ENCODE data around the gene SLC27A3.
"Not testable (repeated sequence)": the region's sequence is repeated elsewhere in the genome, so short reads cannot be mapped to it uniquely, and the experiment has no call there.

SLC27A3 gene

DNA sequence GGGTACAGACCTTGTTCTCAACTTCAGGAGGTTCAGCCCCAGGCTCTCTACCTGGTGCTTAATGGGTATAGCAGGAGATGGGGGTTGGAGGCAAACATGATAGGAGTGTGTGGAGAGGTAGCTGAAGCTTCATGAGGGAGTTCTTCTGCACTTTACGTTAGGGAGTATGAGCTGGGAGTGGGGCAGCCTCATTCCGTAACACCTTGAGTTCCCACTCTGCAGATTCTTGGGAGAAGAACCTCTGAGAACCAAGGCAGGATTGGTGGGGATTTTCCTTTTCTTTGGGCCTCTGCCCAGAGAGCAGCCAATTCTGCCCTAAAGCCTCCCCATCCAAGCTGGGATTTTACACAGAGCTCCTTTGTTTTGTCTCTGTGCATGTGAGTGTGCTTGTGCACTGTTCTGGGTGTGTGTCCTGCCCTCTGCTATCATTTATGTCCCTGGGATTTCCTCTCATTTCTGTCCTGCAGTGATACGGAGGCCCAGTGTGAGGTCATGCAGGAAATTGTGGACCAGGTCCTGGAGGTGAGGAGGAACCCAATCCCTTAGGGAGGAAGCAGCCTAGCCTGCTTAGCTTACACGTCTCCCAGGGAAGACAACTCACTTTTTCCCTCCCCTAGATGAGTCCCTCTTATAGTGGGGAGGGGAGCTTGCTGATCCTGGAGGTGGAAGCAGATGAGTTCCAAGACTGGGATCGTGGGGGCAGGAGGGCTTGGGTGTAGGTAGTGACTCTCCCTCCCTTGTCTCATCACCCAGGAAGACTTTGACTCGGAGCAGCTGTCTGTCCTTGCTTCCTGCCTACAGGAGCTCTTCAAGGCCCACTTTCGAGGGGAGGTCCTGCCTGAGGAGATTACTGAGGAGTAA, 11.6 kb upstream of the SLC27A3 start:
- no peak for DNase-seq

DNA sequence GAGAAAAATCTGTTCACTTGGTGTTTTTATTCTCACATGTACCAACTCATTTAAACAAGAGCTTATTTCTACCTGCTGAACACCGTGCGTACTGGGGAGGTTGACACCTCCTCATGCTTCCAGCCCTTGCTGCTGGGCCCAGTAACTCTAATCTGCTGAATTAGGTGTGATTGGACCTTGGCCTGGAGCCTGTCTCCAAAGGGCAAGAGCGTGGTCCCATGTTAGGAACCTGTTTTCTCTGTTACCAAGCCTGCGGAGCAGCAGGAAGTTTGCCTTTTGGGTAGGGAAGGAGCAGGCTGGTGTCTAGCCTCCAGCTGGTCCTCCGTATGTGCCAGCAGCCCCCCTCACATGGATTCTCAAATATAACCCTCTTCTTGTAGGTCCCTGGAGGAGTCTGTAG, 10.9 kb upstream of the SLC27A3 start:
- DNase-seq = no peak

- DNase-seq = not testable (repeated sequence)
Measured at GRCh38 chr1:153766663-153767062, 8.5 kb upstream of the SLC27A3 start.

GRCh38 chr1:153767519-153767918, 7.7 kb upstream of the SLC27A3 start:
- no peak for DNase-seq

DNA sequence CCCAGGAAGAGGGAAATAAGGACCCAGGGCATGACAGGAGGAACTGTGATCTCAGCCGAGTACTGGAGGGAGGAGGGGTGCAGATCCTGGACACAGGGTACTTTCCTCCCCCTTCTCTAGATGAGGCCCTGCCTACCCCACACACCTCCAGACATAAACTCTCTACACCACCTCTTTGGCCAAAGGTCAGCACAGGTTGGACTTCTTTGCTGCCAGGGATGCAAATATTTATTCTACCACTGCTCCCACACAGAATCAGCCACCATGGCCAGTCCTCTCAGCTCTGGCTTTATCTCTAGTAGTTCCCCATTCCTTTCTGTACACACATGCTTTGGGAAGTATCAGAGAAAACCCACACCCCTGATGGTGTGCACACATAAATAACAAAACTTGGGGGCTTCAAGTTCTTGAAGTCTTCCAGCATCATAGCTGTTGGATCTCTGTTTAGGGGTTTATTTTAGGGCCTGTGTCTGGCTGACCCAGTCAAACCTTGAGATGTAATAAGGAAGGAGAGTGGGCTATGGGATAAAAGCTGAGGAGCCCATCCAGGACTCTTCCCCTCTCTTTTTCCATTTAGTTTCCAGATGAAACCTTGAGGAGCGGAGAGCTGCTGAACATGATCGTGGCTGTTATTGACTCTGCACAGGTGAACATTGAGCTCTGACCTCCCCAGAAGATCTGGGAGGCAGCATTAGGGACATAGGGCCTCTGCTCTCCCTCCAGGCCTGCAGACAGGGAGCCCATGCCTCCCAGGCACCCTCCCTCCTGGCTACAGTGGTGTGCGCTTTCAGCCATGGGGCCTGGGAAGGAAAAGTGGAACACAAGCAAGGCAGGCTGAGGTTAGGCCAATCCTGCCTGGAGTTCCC, 6.7 kb upstream of the SLC27A3 start:
- DNase-seq = no peak

GRCh38 chr1:153769221-153769620, 6.0 kb upstream of the SLC27A3 start:
- DNase-seq = no peak

- DNase-seq = no peak
Measured at GRCh38 chr1:153770797-153771196, 4.4 kb upstream of the SLC27A3 start.

DNA sequence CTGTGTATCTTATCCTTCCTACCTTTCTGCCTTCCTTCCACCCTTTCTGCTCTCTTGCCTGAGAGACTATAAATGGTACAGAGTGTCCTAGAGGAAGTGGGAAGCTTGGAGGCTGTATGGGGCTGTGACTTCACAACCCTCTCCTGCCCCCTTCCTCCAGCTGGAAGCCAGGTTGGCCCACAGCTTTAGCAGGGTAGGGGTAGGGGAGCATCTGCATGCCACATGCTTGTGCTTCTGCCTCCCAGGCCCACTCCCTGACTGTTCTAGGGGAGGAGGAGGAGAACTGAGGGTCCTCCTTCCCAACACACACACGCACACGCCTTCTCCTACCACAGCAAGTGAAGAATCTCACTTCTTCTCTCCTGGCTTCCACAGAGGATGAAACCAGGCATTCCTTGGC, 3.9 kb upstream of the SLC27A3 start:
- DNase-seq = no peak

GRCh38 chr1:153771841-153772593, 3.2 kb upstream of the SLC27A3 start:
- DNase-seq = no peak

DNA sequence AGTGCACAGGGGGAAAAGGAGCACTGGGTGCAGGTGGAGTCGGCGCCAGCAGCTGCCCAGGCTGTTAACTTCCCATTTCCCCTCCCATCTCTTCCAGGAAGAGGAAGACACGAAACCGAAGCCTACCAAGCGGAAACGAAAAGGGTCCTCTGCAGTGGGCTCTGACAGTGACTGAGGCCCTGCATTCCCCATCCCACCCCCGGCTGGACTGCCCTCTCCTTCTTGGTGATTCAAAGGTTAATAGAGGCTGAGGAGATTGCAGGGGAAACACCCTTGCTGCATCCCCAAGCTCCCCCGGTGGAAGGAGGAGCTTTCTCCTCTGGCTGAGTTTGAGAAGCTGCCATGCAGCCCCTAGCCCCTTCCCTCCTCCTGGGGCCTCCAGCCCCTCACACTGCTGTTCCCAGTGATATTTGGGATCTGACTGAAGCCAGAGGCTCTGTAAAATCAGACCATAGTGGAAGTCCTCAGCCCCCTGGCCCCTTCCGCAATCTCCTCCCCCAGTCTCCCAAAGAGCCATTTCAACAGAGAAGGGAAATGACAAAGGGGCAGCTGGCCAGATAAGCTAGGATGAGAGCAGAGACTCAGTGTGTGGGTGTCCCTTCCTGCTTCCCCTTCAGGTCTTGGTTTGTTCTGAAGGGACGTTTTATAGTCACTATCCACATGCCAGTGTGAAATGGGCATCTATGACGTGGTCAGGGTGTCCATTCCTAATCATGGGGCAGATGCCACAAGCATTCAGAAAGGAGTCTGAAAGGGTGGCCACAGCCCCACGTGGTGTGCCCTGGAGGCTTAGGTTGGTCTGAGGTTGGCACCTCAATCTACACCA, 1.9 kb upstream of the SLC27A3 start:
- DNase-seq = no peak

GRCh38 chr1:153774026-153774595, 1.1 kb upstream of the SLC27A3 start:
- no peak for DNase-seq

DNA sequence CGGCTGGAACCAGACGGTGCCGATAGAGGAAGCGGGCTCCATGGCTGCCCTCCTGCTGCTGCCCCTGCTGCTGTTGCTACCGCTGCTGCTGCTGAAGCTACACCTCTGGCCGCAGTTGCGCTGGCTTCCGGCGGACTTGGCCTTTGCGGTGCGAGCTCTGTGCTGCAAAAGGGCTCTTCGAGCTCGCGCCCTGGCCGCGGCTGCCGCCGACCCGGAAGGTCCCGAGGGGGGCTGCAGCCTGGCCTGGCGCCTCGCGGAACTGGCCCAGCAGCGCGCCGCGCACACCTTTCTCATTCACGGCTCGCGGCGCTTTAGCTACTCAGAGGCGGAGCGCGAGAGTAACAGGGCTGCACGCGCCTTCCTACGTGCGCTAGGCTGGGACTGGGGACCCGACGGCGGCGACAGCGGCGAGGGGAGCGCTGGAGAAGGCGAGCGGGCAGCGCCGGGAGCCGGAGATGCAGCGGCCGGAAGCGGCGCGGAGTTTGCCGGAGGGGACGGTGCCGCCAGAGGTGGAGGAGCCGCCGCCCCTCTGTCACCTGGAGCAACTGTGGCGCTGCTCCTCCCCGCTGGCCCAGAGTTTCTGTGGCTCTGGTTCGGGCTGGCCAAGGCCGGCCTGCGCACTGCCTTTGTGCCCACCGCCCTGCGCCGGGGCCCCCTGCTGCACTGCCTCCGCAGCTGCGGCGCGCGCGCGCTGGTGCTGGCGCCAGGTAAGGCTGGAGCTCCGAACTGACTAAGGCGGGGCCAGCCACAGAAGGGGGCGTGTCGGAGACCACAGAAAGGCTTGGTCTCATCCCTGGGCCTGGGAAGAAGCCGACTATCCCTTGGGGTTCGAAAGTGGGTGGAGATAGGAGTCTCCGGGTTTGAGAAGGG, 486 bp downstream of the SLC27A3 start:
- no peak for DNase-seq

DNA sequence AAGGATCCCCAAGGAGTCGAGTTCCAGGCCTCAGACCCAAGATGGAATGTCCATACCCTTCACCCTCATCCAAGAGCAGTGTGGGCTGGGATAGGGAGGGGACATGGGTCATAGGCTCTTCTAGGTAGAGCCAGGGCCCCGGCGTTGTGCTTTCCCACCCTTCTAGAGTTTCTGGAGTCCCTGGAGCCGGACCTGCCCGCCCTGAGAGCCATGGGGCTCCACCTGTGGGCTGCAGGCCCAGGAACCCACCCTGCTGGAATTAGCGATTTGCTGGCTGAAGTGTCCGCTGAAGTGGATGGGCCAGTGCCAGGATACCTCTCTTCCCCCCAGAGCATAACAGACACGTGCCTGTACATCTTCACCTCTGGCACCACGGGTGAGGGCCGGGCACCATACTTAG, 1.1 kb downstream of the SLC27A3 start:
- no peak for DNase-seq

DNA sequence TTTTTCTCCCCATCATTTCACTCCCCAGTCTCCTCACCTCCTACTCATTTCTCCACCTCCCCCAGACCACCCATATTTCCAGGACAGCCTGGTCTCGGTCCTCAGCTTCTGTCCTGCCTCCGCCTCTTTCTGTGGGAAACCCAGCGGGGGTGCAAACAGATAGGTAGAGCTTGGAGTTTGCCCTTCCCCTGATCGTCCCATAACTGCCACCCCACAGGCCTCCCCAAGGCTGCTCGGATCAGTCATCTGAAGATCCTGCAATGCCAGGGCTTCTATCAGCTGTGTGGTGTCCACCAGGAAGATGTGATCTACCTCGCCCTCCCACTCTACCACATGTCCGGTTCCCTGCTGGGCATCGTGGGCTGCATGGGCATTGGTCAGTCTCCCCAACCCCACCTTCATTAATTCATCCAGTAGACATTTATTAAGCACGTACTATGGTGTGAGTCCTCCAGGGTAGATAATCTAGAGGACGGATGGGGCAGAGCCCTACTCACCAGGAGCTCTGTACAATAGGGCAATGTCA, 1.7 kb downstream of the SLC27A3 start:
- DNase-seq = no peak

GRCh38 chr1:153777648-153778047, 2.4 kb downstream of the SLC27A3 start:
- DNase-seq = no peak

GRCh38 chr1:153778051-153778823, 3.0 kb downstream of the SLC27A3 start:
- DNase-seq = no peak

DNA sequence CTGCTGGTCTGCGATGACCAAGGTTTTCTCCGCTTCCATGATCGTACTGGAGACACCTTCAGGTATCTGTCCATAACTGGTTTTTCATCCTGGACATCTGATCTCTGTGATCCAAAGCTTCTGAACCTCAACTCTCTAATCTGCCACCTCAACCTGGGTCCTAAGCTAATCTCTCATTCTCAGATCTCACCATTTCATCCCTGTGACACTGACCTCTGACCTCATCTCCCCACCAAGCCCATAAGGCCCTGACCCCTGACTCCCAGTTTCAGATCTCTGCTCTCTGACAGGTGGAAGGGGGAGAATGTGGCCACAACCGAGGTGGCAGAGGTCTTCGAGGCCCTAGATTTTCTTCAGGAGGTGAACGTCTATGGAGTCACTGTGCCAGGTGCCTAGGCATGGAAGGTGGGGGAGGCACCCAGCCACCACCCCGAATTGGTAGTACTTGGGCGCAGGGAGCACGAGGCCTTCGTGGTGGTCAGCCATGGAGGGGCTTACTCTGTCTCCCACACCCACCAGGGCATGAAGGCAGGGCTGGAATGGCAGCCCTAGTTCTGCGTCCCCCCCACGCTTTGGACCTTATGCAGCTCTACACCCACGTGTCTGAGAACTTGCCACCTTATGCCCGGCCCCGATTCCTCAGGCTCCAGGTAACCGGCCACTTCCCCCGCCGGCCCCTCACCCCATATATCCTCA, 3.8 kb downstream of the SLC27A3 start:
- no peak for DNase-seq

- DNase-seq = no peak
Measured at GRCh38 chr1:153779781-153780541, 4.8 kb downstream of the SLC27A3 start.
